Natural killer cell (primary cell): Measurements from ENCODE around the gene SAC3D1. TPM values are rescaled to one million over a fixed set of nuclear protein-coding genes. Genes with fewer than 3 reads are reported as not detected.
A peak's percentile ranks its signal among the peaks of the same experiment; 100 is the strongest.
"Not testable (repeated sequence)": the region's sequence is repeated elsewhere in the genome, so short reads cannot be mapped to it uniquely, and the experiment has no call there.

Experiments
- ATAC-seq, 3 donors: fragments of 150-1000 bp in 2 of 3; fragments of 200-7000 bp in 1 of 3; cut with Tn5 transposase; 1 replicate in 1 of 3; 2 replicates in 2 of 3; pipeline ENCODE4 v1.10.0; 2021; ENCODE audit warnings: mild to moderate bottlenecking in 2 of 3, moderate library complexity in 2 of 3
- DNase-seq, 2 donors: peaks; one replicate each; pipeline versions ENCODE4 v3.0.0 to v3.0.0-alpha.2; 2013 to 2021; ENCODE audit warnings: mixed read lengths in 1 of 2
- H3K27ac ChIP-seq: one replicate; pipeline ENCODE4 v1.5.1; 2013; ENCODE audit warnings: mild to moderate bottlenecking, low read length
- H3K27me3 ChIP-seq: one replicate; pipeline ENCODE4 v1.6.1; 2013; ENCODE audit warnings: low read length; ENCODE audit not compliant: control insufficient read depth, insufficient read depth
- H3K36me3 ChIP-seq: one replicate; pipeline ENCODE4 v1.6.1; 2013; ENCODE audit warnings: low read length; ENCODE audit not compliant: control insufficient read depth, insufficient read depth
- H3K4me1 ChIP-seq: one replicate; pipeline ENCODE4 v1.6.1; 2013; ENCODE audit warnings: low read length; ENCODE audit not compliant: control insufficient read depth, insufficient read depth
- H3K4me3 ChIP-seq: one replicate; pipeline ENCODE4 v1.5.1; 2013; ENCODE audit warnings: low read length
- H3K9me3 ChIP-seq: one replicate; pipeline ENCODE4 v1.6.1; 2013; ENCODE audit warnings: low read length; ENCODE audit not compliant: control insufficient read depth, insufficient read depth
- H3K27ac Mint-ChIP-seq, 2 donors: one replicate each; pipeline ENCODE4 v1.8.0; 2022; ENCODE audit warnings: mild to moderate bottlenecking in 2 of 2, mixed read lengths in 2 of 2, moderate library complexity in 1 of 2
- H3K27me3 Mint-ChIP-seq, 2 donors: one replicate each; pipeline ENCODE4 v1.8.0; 2022; ENCODE audit warnings: low read depth in 2 of 2, mixed read lengths in 2 of 2
- H3K36me3 Mint-ChIP-seq: one replicate; pipeline ENCODE4 v1.8.0; 2022; ENCODE audit warnings: mixed read lengths
- H3K4me1 Mint-ChIP-seq, 2 donors: one replicate each; pipeline ENCODE4 v1.8.0; 2022; ENCODE audit warnings: mixed read lengths in 2 of 2
- H3K4me3 Mint-ChIP-seq: one replicate; pipeline ENCODE4 v1.8.0; 2022; ENCODE audit warnings: mild to moderate bottlenecking, moderate library complexity, mixed read lengths
- H3K9me3 Mint-ChIP-seq, 2 donors: one replicate each; pipeline ENCODE4 v1.8.0; 2022; ENCODE audit warnings: mixed read lengths in 2 of 2
- CTCF ChIP-seq: fragments of 200-600 bp; IDR thresholded peaks from one replicate; pipeline ENCODE4 v1.8.0; 2022; ENCODE audit warnings: antibody characterized with exemption
- WGBS: methylation state at CpG from one replicate; pipeline ENCODE4 v1.1.7; 2013; ENCODE audit warnings: missing lambda C conversion rate; ENCODE audit not compliant: insufficient coverage; 5-methylcytosine and 5-hydroxymethylcytosine counted together
- intact Hi-C: fragments of 100-400 bp; cut with micrococcal nuclease; formaldehyde crosslinking; loops from one replicate; pipeline ENCODE4 v1.14.2; 2022
- total RNA-seq, 4 donors: library from RNA; stranded (reverse); fragments of 120-200 nt in 1 of 4; gene quantifications; one replicate each; pipeline versions ENCODE4 v1.2.3 to v1.2.4, GENCODE V29; 2013 to 2022

SAC3D1 gene
- total RNA-seq, 3 donors from 2014 or later (not counting 1 experiment from before 2014, with no cell fraction given): 2.0 to 3.5 (median 2.8) TPM

GRCh38 chr11:64999478-64999877 is 41.5 kb upstream of the SAC3D1 start:
- Mint-ChIP-seq H3K36me3 (no peaks in the 10 kb centered on the region), H3K27ac (no peak overlapping the region), H3K4me1 (peaks cover 0 to 9% of the 10 kb centered on the region in 2 donors), H3K27me3 (no peaks in the 10 kb centered on the region), H3K4me3 (no peak overlapping the region), H3K9me3 (no peaks in the 10 kb centered on the region)
- intact Hi-C loops: no loop called here
- no peak overlapping the region for H3K27ac ChIP-seq
- no peak for TF ChIP-seq CTCF
- DNase-seq (no peak), ATAC-seq (no peak)
- no peaks in the 10 kb centered on the region for H3K27me3 ChIP-seq
- H3K4me3 ChIP-seq: no peak overlapping the region
- WGBS: no CpG with 5 or more reads among the region's 1 CpG
- peaks cover 8% of the 10 kb centered on the region for H3K4me1 ChIP-seq
- H3K36me3 ChIP-seq: no peaks in the 10 kb centered on the region
- H3K9me3 ChIP-seq: no peaks in the 10 kb centered on the region

- 89% methylated on average over 5 of the region's 5 CpGs for WGBS
Observed at GRCh38 chr11:65002706-65003105, 38.3 kb upstream of the SAC3D1 start.

GRCh38 chr11:65003282-65003681 is 37.7 kb upstream of the SAC3D1 start:
- WGBS: 92% methylated on average over 7 of the region's 7 CpGs
- DNase-seq (peak in 1 of 2 donors; percentile 1), ATAC-seq (no peak)
- Histone ChIP-seq H3K27ac (no peak overlapping the region), H3K4me1 (no peaks in the 10 kb centered on the region), H3K27me3 (no peaks in the 10 kb centered on the region), H3K36me3 (no peaks in the 10 kb centered on the region), H3K9me3 (no peaks in the 10 kb centered on the region), H3K4me3 (no peak overlapping the region)
- no peak overlapping the region for H3K27ac Mint-ChIP-seq
- no peaks in the 10 kb centered on the region for H3K9me3 Mint-ChIP-seq
- H3K4me3 Mint-ChIP-seq: no peak overlapping the region
- H3K36me3 Mint-ChIP-seq: no peaks in the 10 kb centered on the region
- no peak for TF ChIP-seq CTCF
- H3K27me3 Mint-ChIP-seq: no peaks in the 10 kb centered on the region
- no peaks in the 10 kb centered on the region for H3K4me1 Mint-ChIP-seq
- intact Hi-C loops: no loop called here

More at GRCh38 chr11:65002706-65003105, 38.3 kb upstream of the SAC3D1 start:
- Histone ChIP-seq H3K4me1 (no peaks in the 10 kb centered on the region), H3K36me3 (no peaks in the 10 kb centered on the region), H3K4me3 (no peak overlapping the region), H3K27me3 (no peaks in the 10 kb centered on the region), H3K9me3 (no peaks in the 10 kb centered on the region), H3K27ac (no peak overlapping the region)
- DNase-seq (peak in 1 of 2 donors; percentile 1), ATAC-seq (no peak)
- no peaks in the 10 kb centered on the region for H3K9me3 Mint-ChIP-seq
- H3K36me3 Mint-ChIP-seq: no peaks in the 10 kb centered on the region
- no peak overlapping the region for H3K4me3 Mint-ChIP-seq
- no peaks in the 10 kb centered on the region for H3K27me3 Mint-ChIP-seq
- H3K4me1 Mint-ChIP-seq: no peaks in the 10 kb centered on the region
- intact Hi-C loops: no loop called here
- H3K27ac Mint-ChIP-seq: no peak overlapping the region
- TF ChIP-seq CTCF: no peak

- intact Hi-C loops, H3K27ac Mint-ChIP-seq, H3K27ac ChIP-seq, H3K4me1 Mint-ChIP-seq, H3K9me3 ChIP-seq, H3K27me3 ChIP-seq, H3K36me3 ChIP-seq, H3K36me3 Mint-ChIP-seq, H3K4me3 ChIP-seq, H3K4me3 Mint-ChIP-seq, H3K4me1 ChIP-seq, H3K27me3 Mint-ChIP-seq, H3K9me3 Mint-ChIP-seq, ATAC-seq, DNase-seq: not testable (repeated sequence)
- WGBS: 61% methylated on average over 3 of the region's 3 CpGs
Observed at GRCh38 chr11:65003968-65004367, 37.0 kb upstream of the SAC3D1 start.
